Skeletal muscle tissue (tissue), 4 donors: ENCODE data around the gene TRIM69. TPM values are rescaled to one million over a fixed set of nuclear protein-coding genes. Genes with fewer than 3 reads are reported as not detected.
"Not testable (repeated sequence)": the region's sequence is repeated elsewhere in the genome, so short reads cannot be mapped to it uniquely, and the experiment has no call there.

Experiments
- H3K27ac ChIP-seq: one replicate; pipeline ENCODE4 v1.7.0; 2013; ENCODE audit warnings: mild to moderate bottlenecking, low read depth, low read length, inconsistent platforms
- H3K27me3 ChIP-seq, 3 donors: one replicate each; pipeline ENCODE4 v1.7.0; 2013; ENCODE audit warnings: low read length in 3 of 3; ENCODE audit not compliant: control insufficient read depth in 3 of 3, insufficient read depth in 3 of 3
- H3K36me3 ChIP-seq, 3 donors: one replicate each; pipeline ENCODE4 v1.7.0; 2013; ENCODE audit warnings: low read length in 3 of 3; ENCODE audit not compliant: control insufficient read depth in 3 of 3, insufficient read depth in 3 of 3
- H3K4me1 ChIP-seq, 3 donors: one replicate each; pipeline ENCODE4 v1.7.0; 2013; ENCODE audit warnings: low read length in 3 of 3, mild to moderate bottlenecking in 3 of 3; ENCODE audit not compliant: control insufficient read depth in 3 of 3, insufficient read depth in 3 of 3
- H3K4me3 ChIP-seq, 3 donors: one replicate each; pipeline ENCODE4 v1.7.0; 2013; ENCODE audit warnings: low read length in 3 of 3
- H3K9ac ChIP-seq, 3 donors: one replicate each; pipeline ENCODE4 v1.7.0; 2013; ENCODE audit warnings: low read length in 3 of 3, mild to moderate bottlenecking in 3 of 3, moderate library complexity in 2 of 3, low read depth in 1 of 3
- H3K9me3 ChIP-seq, 3 donors: one replicate each; pipeline ENCODE4 v1.7.0; 2013; ENCODE audit warnings: low read length in 3 of 3; ENCODE audit not compliant: control insufficient read depth in 3 of 3
- total RNA-seq: library from RNA; depleted of rRNA; stranded (reverse); fragments of >200 nt; gene quantifications from one replicate; pipeline ENCODE4 v1.2.3, GENCODE V29; 2014
- donor health status: Osteomylitis.

TRIM69 gene
- total RNA-seq, 1 donor from 2014 or later, result 16.7 TPM

DNA sequence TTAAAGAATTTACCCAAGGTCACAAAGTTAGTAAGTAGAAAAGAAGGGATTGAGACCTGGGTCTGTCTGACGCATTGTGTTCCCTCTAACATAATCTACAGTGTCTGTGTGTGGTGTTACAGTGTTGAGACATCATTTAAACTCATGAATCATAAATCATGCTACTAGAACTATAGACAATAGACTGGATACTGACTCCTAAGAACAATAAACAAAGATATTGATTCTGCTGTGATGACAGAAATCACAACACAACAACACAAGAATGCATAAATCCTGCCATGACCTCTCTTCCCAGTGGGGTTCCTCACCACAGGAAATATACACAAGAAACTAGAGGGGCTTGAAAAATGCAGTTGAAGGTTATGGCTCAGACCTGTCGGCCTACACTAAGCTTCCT lies 44.3 kb downstream of the TRIM69 start:
- no peak overlapping the region for H3K27ac ChIP-seq
- peaks cover 0 to 6% (median 3%) of the 10 kb centered on the region in 3 donors for H3K4me1 ChIP-seq
- H3K4me3 ChIP-seq, result no peak overlapping the region
- H3K9ac ChIP-seq, result no peak overlapping the region
- H3K9me3 ChIP-seq, result no peaks in the 10 kb centered on the region
- H3K36me3 ChIP-seq, result no peaks in the 10 kb centered on the region
- H3K27me3 ChIP-seq, result no peaks in the 10 kb centered on the region

DNA sequence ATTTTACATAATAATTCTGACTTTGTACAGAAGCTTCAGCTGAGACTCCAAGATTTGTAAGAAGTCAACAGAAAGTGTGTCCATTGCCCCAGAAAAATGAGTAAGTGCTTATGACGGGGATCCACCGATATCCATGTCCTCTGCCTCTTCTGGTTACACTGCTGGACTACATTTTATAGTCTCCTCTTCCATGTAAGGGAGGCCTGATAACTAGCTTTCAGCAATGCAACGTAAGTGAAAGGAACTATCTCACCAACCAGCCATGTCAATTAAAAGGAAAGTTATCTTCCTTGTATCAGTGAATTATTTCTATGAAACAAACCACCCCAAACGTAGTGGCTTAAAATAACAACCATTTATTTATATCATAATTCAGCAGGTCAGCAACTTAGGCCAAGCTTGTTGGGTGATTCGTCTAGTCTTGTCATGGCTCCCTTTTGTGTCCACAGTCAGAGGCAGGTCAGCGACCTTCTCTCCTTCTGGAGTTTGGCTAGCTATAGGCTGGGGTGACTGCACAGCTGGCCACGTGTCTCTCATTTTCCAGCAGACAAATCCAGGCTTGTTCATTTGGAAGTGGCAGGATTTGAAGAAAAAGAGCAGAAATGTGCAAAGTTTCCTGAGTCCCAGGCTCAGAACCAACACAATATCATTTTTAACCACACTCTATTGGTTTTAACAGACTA lies 44.9 kb downstream of the TRIM69 start:
- Histone ChIP-seq H3K36me3 (no peaks in the 10 kb centered on the region), H3K4me3 (no peak overlapping the region), H3K27me3 (no peaks in the 10 kb centered on the region), H3K27ac (no peak overlapping the region), H3K9ac (no peak overlapping the region), H3K4me1 (peaks cover 0 to 6% (median 3%) of the 10 kb centered on the region in 3 donors), H3K9me3 (no peaks in the 10 kb centered on the region)

DNA sequence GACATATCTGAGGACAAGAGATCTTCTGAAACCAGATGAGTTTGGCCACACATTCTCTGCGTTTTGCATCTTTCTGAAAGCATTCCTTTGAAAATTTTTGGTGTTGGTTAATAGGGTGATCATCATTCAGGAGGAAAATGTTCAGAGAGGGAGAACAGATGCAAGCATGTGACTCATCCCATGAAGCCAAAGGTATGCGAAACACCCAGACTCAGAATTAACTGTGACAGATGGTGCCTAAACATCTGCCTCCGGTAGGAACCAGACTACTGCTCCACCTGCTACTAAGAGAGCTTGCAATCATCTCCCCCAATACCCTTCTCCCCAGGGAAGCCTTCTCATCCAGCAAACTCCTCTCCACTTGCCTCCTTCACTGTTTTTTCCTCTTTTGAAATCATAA lies 46.2 kb downstream of the TRIM69 start:
- Histone ChIP-seq H3K36me3 (no peaks in the 10 kb centered on the region), H3K27ac (no peak overlapping the region), H3K27me3 (no peaks in the 10 kb centered on the region), H3K9ac (no peak overlapping the region), H3K9me3 (no peaks in the 10 kb centered on the region), H3K4me3 (no peak overlapping the region), H3K4me1 (peaks cover 0 to 6% (median 3%) of the 10 kb centered on the region in 3 donors)

DNA sequence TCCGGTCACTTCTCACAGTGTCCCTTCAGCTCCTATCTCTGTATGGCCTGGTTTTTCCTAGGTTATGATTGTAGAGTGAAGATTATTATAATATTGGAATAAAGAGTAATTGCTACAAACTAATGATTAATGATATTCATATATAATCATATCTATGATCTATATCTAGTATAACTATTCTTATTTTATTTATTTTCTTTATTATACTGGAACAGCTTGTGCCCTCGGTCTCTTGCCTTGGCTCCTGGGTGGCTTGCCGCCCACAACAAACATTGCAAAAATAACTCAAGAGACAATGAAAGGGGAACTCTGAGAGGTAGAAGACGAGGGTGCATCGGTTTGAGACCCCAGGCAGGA lies 48.6 kb downstream of the TRIM69 start:
- H3K9me3 ChIP-seq, H3K36me3 ChIP-seq, H3K4me1 ChIP-seq, H3K27me3 ChIP-seq: not testable (repeated sequence)
- peak overlapping the region in 1 of 3 donors; percentile 92 for H3K9ac ChIP-seq
- H3K27ac ChIP-seq, result peak overlapping the region; percentile 96
- peak overlapping the region; percentile 84 to 91 (median 88) for H3K4me3 ChIP-seq

DNA sequence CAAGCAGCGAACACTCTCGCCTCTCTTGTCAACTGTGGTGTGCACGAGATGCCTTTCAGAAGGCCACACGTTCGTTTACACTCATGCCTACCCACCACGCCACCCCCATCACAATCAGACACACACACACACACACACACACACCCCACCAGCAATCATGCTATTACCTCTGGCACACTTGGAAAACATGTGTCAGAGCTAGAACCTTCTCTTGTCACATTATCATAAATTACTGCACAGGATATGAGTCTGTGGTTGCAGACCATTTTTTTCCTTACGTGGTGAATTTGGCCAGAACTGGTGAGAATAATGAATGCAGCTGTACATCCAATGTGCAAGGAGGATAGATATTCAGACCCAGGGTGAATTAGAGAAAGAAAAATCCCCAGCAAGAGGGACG lies 52.4 kb downstream of the TRIM69 start:
- Histone ChIP-seq H3K9me3 (no peaks in the 10 kb centered on the region), H3K4me1 (peaks cover 0 to 4% (median 3%) of the 10 kb centered on the region in 3 donors), H3K9ac (no peak overlapping the region)

DNA sequence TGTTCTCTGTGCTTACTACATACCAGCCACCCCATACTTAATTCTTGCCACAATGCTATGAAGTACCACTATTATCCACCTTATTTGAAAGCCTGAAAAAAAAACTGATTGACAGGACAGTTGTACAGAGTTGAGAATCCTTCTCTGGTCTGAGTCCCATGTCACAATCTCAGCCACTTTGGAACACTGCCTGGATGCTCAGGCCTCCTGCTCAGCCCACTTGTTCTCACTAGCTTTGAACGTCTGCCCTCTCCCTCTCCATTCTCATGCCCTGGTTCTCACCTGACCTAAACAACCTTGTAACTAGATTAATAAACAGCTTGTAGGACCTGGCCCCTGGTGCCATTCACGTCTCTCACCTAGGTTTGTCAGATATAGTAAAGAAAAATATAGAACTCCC lies 53.9 kb downstream of the TRIM69 start:
- no peak overlapping the region for H3K27ac ChIP-seq
- H3K9ac ChIP-seq, result no peak overlapping the region
- H3K36me3 ChIP-seq, result no peaks in the 10 kb centered on the region
- H3K9me3 ChIP-seq, result no peaks in the 10 kb centered on the region
- H3K4me1 ChIP-seq, result no peaks in the 10 kb centered on the region
- H3K4me3 ChIP-seq, result no peak overlapping the region
- H3K27me3 ChIP-seq, result no peaks in the 10 kb centered on the region

More for the DNA sequence above, 52.4 kb downstream of the TRIM69 start:
- no peaks in the 10 kb centered on the region for H3K36me3 ChIP-seq
- H3K4me3 ChIP-seq, result no peak overlapping the region
- H3K27me3 ChIP-seq, result no peaks in the 10 kb centered on the region
- no peak overlapping the region for H3K27ac ChIP-seq

DNA sequence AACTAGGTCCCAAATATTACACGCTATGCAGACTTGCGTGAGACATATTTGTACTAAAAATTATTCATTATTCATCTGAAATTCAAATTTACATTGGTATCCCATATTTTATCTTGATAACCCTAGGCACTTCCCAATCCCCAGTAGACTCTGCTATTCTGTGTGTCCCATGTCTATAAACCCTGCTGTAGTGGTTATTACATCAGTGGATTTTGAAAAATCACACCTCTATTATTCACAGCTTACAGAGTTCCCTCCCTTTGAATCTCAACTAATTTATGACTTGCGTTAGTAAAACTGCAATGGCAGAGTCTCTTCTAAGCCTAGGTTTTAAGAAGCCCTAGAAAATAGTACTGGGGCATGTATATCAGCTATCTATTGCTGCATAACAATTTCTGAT lies 54.3 kb downstream of the TRIM69 start:
- Histone ChIP-seq H3K27me3 (no peaks in the 10 kb centered on the region), H3K4me3 (no peak overlapping the region), H3K27ac (no peak overlapping the region), H3K36me3 (no peaks in the 10 kb centered on the region), H3K4me1 (no peaks in the 10 kb centered on the region), H3K9ac (no peak overlapping the region), H3K9me3 (no peaks in the 10 kb centered on the region)

DNA sequence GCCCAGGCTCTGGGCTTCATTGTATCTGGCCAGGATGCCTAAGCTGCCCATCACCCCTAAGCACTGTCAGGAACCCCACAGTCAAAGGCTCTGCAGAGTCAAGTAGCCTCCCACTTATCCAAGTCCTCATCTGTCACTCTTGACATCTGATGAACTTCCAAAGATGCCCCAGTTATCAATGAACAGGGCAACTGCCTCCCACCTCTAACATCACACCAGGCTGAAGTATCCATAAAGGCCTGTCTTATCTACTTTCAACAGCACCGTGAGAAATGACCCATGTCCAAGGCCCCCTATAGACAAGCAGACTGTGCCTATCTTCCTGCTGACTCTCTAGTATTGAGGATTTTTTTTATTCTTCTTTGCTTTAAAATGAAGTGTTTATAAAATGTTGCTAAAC lies 56.4 kb downstream of the TRIM69 start:
- Histone ChIP-seq H3K27me3 (no peaks in the 10 kb centered on the region), H3K4me3 (no peak overlapping the region), H3K4me1 (no peaks in the 10 kb centered on the region), H3K36me3 (no peaks in the 10 kb centered on the region), H3K27ac (no peak overlapping the region), H3K9me3 (no peaks in the 10 kb centered on the region), H3K9ac (no peak overlapping the region)

DNA sequence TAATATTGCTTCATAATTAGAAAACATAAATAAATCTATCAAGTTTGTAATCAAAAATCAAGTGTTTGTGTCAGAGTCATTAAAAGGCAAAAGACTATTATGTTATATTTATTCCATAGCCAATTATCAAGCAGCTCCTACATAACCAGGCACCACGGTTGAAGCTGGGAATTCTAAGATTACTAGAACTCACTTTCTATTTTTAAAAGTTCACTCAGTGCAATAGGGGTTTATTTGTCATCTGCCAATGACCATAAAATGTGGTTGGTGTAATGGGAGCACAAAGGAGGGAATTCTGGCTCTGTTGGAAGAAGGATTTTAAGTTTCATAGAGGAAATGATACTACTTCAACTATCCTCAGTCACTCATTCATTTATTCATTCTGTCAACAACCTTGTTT lies 57.7 kb downstream of the TRIM69 start:
- Histone ChIP-seq H3K36me3 (no peaks in the 10 kb centered on the region), H3K9me3 (no peaks in the 10 kb centered on the region), H3K4me1 (no peaks in the 10 kb centered on the region), H3K27ac (no peak overlapping the region), H3K27me3 (peaks cover 0 to 4% (median 0%) of the 10 kb centered on the region in 3 donors), H3K9ac (no peak overlapping the region), H3K4me3 (no peak overlapping the region)

DNA sequence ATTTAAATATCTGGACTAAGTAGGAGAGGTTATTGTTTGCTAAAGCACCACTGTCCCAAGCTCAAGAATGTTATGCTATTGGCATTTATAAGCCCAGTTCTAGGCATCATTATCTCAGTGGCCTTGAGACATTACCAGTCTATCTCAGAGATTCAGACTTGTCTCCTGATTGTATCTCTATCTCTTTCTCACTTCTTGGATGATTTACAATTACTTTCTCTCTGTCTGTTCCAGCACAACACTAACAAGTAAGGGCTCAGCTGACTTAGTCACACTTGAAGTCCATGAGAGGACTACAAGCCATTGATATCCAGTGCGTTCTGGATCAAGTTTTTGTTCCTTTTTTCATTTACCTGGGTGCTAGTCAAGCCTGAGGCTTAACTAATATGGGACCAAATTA lies 60.2 kb downstream of the TRIM69 start:
- no peaks in the 10 kb centered on the region for H3K9me3 ChIP-seq
- H3K36me3 ChIP-seq, result no peaks in the 10 kb centered on the region
- no peak overlapping the region for H3K9ac ChIP-seq
- H3K4me1 ChIP-seq, result no peaks in the 10 kb centered on the region
- no peak overlapping the region for H3K4me3 ChIP-seq
- no peak overlapping the region for H3K27ac ChIP-seq
- peaks cover 0 to 6% (median 0%) of the 10 kb centered on the region in 3 donors for H3K27me3 ChIP-seq
